CD4-positive, alpha-beta T cell treated with Interleukin-6 for 4 hours (primary cell): ENCODE results near the gene IL1RN.

Source experiments
- DNase-seq: peaks from one replicate; pipeline ENCODE4 v3.0.0-alpha.2; 2020; ENCODE audit warnings: mixed read lengths

The IL1RN gene

GRCh38 chr2:113104054-113104611 is 23.3 kb upstream of the IL1RN start:
- no peak for DNase-seq

- no peak for DNase-seq
Observed at GRCh38 chr2:113105047-113105785, 22.2 kb upstream of the IL1RN start.

GRCh38 chr2:113111121-113111520 is 16.3 kb upstream of the IL1RN start:
- no peak for DNase-seq

GRCh38 chr2:113111823-113112287 is 15.5 kb upstream of the IL1RN start:
- DNase-seq, result no peak

GRCh38 chr2:113112441-113112840 is 15.0 kb upstream of the IL1RN start:
- no peak for DNase-seq

- DNase-seq, result no peak
Observed at GRCh38 chr2:113112871-113113270, 14.5 kb upstream of the IL1RN start.

- no peak for DNase-seq
Observed at GRCh38 chr2:113113807-113114206, 13.6 kb upstream of the IL1RN start.

GRCh38 chr2:113114224-113114945 is 13.0 kb upstream of the IL1RN start:
- no peak for DNase-seq

- DNase-seq, result no peak
Observed at GRCh38 chr2:113114996-113115395, 12.4 kb upstream of the IL1RN start.

GRCh38 chr2:113116100-113116958 is 11.1 kb upstream of the IL1RN start:
- no peak for DNase-seq

GRCh38 chr2:113117541-113118262 is 9.7 kb upstream of the IL1RN start:
- no peak for DNase-seq

GRCh38 chr2:113118263-113118657 is 9.1 kb upstream of the IL1RN start:
- no peak for DNase-seq

- DNase-seq, result no peak
Observed at GRCh38 chr2:113119111-113119510, 8.3 kb upstream of the IL1RN start.

- DNase-seq, result no peak
Observed at GRCh38 chr2:113120861-113121260, 6.5 kb upstream of the IL1RN start.

GRCh38 chr2:113122364-113122763 is 5.0 kb upstream of the IL1RN start:
- no peak for DNase-seq

GRCh38 chr2:113123726-113124125 is 3.7 kb upstream of the IL1RN start:
- DNase-seq, result no peak

GRCh38 chr2:113124181-113124961 is 3.0 kb upstream of the IL1RN start:
- no peak for DNase-seq

GRCh38 chr2:113124984-113125855 is 2.2 kb upstream of the IL1RN start:
- no peak for DNase-seq

GRCh38 chr2:113127646-113128570 is 510 bp downstream of the IL1RN start:
- no peak for DNase-seq
